Articular chondrocyte of knee joint (primary cell): ENCODE results near the gene TRMU. TPM values are rescaled to one million over a fixed set of nuclear protein-coding genes. Genes with fewer than 3 reads are reported as not detected.

ENCODE experiments used
- total RNA-seq: library from RNA; depleted of rRNA; stranded (reverse); fragments of >200 nt; gene quantifications from 2 replicates; pipeline ENCODE4 v1.2.3, GENCODE V29; 2012

TRMU gene, protein sequence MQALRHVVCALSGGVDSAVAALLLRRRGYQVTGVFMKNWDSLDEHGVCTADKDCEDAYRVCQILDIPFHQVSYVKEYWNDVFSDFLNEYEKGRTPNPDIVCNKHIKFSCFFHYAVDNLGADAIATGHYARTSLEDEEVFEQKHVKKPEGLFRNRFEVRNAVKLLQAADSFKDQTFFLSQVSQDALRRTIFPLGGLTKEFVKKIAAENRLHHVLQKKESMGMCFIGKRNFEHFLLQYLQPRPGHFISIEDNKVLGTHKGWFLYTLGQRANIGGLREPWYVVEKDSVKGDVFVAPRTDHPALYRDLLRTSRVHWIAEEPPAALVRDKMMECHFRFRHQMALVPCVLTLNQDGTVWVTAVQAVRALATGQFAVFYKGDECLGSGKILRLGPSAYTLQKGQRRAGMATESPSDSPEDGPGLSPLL
- 22.2 and 23.1 TPM in 2 replicates for total RNA-seq

DNA sequence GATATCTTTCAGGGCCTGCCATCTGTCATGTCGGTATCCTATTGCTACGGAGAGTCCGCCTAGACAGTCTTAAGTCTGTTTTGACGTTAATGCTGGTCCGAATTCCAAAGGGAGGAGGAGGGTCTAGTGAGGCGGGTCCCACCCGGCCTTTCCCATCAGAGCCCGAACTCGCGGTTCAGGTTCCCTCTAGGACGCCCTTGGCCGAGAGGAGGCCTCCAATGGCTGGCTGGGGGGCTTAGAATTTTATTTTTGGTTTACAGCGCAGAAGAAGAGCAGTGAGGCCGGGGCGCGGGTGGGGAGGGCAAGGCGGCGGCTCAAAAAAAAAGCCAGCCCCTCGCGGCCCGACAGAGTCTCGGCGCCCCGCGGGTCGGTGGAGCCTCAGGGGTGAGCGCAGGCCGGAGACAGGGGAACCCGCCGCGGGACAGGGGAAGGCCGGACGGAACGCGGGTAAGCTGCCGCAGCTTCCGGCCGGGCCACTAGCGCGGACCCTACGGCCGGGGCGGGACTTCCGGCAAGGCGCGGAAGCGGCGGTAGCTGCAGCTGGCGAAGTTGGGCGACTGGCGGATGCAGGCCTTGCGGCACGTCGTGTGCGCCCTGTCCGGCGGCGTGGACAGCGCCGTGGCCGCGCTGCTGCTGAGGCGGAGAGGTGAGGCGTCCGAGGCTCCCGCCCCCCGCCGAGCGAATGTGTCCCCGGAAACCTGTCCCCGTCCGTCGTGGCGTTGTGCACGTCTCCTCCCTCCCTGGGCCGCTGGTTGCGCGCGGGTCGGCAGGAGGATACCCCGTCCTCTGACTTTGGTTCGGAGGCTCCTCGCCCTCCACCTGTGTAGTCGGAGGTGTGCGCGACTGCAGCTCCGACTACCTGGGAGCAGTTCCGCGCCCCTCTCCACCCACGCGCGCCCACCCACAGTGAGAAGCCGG is at the start of gene TRMU:
TSS of gene TRMU (plus strand) at position 514 of the 918 bp plus-strand sequence. CDS start at position 565, 51 bp downstream.

DNA sequence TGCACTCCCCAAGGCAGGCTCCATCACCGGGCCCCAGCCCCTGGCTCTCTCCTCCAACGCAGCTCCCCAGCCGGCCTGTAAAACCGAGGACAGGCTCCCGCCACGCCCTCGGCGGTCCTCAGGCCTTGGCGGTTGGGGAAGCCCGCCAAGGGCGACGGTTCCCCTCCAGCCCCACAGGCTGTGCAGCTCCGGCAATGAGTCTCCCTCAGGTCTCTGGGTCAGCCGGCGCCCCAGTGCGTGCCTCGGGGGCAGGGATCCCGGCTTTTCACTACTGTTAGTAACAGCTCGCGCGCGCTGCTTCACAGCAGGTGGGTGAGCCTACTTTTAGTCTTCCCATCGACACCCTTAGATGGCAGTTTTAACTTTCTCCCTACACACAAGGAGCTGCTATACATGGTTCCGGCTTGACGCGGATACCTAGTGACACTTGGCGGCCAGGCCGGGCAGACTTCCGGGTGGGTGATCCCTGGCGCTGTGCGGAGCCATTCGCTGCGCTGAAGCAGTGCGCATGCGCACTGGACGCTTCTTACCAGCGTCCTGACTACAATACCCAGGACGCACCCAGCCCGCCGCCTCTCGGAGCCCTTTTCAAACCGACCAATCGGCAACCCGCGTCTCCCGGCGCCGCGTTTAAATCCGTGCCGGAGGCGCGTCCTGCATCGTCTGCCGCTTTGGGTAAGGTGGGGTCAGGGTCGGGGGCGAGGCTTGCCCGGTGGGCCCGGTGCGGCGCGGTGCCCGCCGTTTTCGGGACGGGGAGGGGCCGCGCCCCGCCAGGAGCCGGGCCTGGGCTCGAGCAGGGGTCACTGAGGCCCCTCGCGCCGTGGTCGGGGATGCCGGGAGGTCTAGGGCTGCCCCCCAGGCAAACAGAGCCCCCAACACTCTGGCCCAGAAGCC is 39.0 kb upstream of the TRMU start, which contains the start of gene GTSE1:
TSS of gene GTSE1 (plus strand) at position 614 of the 894 bp plus-strand sequence. CDS start 531 bp downstream, outside the sequence.

Other genes starting within 250 kb of the TRMU start
- gene PPARA, start 185.2 kb upstream of the TRMU start, total RNA-seq = 27.0 and 29.5 TPM in 2 replicates
- gene CDPF1, start 85.4 kb upstream of the TRMU start, total RNA-seq = 9.1 and 11.2 TPM in 2 replicates
- gene PKDREJ, start 72.4 kb upstream of the TRMU start, total RNA-seq = under 0.01 and 0.11 TPM in 2 replicates
- gene TTC38, start 67.7 kb upstream of the TRMU start, total RNA-seq = 29.5 and 31.0 TPM in 2 replicates
- gene GTSE1, start 38.8 kb upstream of the TRMU start, total RNA-seq = 8.4 and 8.6 TPM in 2 replicates
- 10.7 and 14.9 TPM in 2 replicates for gene CELSR1, start 201.9 kb downstream of the TRMU start, total RNA-seq